ENCODE measurements around the gene ANKRD13B.

ANKRD13B gene

GRCh38 chr17:29614349-29615047 is 21.6 kb downstream of the ANKRD13B start (continued):
- TF ChIP-seq, protein P1, sequence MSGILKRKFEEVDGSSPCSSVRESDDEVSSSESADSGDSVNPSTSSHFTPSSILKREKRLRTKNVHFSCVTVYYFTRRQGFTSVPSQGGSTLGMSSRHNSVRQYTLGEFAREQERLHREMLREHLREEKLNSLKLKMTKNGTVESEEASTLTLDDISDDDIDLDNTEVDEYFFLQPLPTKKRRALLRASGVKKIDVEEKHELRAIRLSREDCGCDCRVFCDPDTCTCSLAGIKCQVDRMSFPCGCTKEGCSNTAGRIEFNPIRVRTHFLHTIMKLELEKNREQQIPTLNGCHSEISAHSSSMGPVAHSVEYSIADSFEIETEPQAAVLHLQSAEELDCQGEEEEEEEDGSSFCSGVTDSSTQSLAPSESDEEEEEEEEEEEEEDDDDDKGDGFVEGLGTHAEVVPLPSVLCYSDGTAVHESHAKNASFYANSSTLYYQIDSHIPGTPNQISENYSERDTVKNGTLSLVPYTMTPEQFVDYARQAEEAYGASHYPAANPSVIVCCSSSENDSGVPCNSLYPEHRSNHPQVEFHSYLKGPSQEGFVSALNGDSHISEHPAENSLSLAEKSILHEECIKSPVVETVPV (CRISPR knock-in tag; IDR thresholded peaks at IDR 0.05): no peak

- TF ChIP-seq BACH2 (CRISPR knock-in tag; IDR thresholded peaks at IDR 0.05; ENCODE audit: borderline replicate concordance) (no peak), ZFP3 (CRISPR knock-in tag; IDR thresholded peaks at IDR 0.05) (no peak), SNAI2 (CRISPR knock-in tag; IDR thresholded peaks at IDR 0.05) (no peak), PPARA (CRISPR knock-in tag; IDR thresholded peaks at IDR 0.05; ENCODE audit: borderline replicate concordance) (no peak), GLIS3 (CRISPR knock-in tag; IDR thresholded peaks at IDR 0.05) (no peak), CSDC2 (CRISPR knock-in tag; IDR thresholded peaks at IDR 0.05) (no peak), TCF4 (CRISPR knock-in tag; IDR thresholded peaks at IDR 0.05; ENCODE audit: borderline replicate concordance) (no peak), POU6F1 (CRISPR knock-in tag; IDR thresholded peaks at IDR 0.05; ENCODE audit: borderline replicate concordance, low read depth) (no peak), ZFP30 (CRISPR knock-in tag; IDR thresholded peaks at IDR 0.05) (no peak), ESRRG (CRISPR knock-in tag; IDR thresholded peaks at IDR 0.05) (no peak), CREB5 (CRISPR knock-in tag; IDR thresholded peaks at IDR 0.05; ENCODE audit: low read depth) (no peak)
- TF ChIP-seq, protein P2, sequence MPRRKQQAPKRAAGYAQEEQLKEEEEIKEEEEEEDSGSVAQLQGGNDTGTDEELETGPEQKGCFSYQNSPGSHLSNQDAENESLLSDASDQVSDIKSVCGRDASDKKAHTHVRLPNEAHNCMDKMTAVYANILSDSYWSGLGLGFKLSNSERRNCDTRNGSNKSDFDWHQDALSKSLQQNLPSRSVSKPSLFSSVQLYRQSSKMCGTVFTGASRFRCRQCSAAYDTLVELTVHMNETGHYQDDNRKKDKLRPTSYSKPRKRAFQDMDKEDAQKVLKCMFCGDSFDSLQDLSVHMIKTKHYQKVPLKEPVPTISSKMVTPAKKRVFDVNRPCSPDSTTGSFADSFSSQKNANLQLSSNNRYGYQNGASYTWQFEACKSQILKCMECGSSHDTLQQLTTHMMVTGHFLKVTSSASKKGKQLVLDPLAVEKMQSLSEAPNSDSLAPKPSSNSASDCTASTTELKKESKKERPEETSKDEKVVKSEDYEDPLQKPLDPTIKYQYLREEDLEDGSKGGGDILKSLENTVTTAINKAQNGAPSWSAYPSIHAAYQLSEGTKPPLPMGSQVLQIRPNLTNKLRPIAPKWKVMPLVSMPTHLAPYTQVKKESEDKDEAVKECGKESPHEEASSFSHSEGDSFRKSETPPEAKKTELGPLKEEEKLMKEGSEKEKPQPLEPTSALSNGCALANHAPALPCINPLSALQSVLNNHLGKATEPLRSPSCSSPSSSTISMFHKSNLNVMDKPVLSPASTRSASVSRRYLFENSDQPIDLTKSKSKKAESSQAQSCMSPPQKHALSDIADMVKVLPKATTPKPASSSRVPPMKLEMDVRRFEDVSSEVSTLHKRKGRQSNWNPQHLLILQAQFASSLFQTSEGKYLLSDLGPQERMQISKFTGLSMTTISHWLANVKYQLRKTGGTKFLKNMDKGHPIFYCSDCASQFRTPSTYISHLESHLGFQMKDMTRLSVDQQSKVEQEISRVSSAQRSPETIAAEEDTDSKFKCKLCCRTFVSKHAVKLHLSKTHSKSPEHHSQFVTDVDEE (CRISPR knock-in tag; IDR thresholded peaks at IDR 0.05): no peak
- TF ChIP-seq, protein P3, sequence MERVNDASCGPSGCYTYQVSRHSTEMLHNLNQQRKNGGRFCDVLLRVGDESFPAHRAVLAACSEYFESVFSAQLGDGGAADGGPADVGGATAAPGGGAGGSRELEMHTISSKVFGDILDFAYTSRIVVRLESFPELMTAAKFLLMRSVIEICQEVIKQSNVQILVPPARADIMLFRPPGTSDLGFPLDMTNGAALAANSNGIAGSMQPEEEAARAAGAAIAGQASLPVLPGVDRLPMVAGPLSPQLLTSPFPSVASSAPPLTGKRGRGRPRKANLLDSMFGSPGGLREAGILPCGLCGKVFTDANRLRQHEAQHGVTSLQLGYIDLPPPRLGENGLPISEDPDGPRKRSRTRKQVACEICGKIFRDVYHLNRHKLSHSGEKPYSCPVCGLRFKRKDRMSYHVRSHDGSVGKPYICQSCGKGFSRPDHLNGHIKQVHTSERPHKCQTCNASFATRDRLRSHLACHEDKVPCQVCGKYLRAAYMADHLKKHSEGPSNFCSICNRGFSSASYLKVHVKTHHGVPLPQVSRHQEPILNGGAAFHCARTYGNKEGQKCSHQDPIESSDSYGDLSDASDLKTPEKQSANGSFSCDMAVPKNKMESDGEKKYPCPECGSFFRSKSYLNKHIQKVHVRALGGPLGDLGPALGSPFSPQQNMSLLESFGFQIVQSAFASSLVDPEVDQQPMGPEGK (CRISPR knock-in tag; IDR thresholded peaks at IDR 0.05; ENCODE audit: borderline replicate concordance): no peak
- no peak for ATAC-seq
Measured at GRCh38 chr17:29615048-29615385, 22.1 kb downstream of the ANKRD13B start.

DNA sequence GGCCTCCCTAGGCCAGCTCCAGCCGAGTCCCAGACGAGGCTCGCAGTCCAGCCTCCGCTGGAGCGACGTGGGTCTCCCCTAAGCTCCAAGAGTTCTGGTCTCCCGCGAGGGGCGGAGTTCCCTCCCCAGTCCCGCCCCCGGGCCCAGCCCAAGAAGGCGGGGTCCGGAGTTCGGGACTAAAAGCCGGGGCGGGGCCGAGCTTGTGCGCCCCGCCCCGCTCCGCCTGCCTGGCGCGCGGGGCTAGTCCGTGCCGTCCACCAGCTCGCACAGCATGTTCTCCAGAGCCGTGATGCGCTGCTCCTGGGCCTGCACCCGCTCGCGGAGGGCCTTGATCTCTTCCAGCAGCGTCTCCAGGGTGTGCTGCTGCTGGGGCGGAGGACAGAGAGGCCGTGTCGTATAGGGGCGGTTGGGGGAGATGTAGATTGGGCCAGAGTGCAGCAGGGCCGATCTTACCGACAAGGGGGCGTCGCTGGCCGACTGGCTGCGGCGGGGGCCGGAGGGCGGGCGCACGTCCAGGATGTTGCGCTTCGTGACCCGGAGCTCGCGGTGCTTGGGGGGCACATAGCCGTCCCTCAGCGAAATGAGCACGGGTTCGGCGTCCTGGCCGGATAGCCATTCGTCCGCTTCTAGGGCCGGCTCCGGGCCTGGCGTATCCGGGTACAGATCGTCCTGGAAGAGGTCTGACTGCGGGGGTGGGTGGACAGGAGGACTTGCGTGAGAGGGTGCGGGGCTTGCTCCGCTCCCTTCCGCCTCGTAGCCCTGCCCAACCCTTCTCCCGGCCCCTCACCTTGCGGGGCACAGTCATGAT is 22.8 kb downstream of the ANKRD13B start:
- ATAC-seq: no peak
- TF ChIP-seq ISL1 (CRISPR knock-in tag; IDR thresholded peaks at IDR 0.05): no peak
- TF ChIP-seq, protein P2 (CRISPR knock-in tag; IDR thresholded peaks at IDR 0.05): no peak
- no peak for TF ChIP-seq ZNF8 (CRISPR knock-in tag; IDR thresholded peaks at IDR 0.05)
- no peak for TF ChIP-seq ZNF565 (CRISPR knock-in tag; conservative IDR thresholded peaks at IDR 0.05; ENCODE audit: low read depth)
- TF ChIP-seq RARB (CRISPR knock-in tag; IDR thresholded peaks at IDR 0.05): no peak
- no peak for TF ChIP-seq BACH2 (CRISPR knock-in tag; IDR thresholded peaks at IDR 0.05; ENCODE audit: borderline replicate concordance)
- no peak for TF ChIP-seq ARNTL (CRISPR knock-in tag; IDR thresholded peaks at IDR 0.05; ENCODE audit: borderline replicate concordance, low read depth)
- TF ChIP-seq, protein P1 (CRISPR knock-in tag; IDR thresholded peaks at IDR 0.05): no peak
- no peak for TF ChIP-seq POU6F1 (CRISPR knock-in tag; IDR thresholded peaks at IDR 0.05; ENCODE audit: borderline replicate concordance, low read depth)
- TF ChIP-seq OSR1 (CRISPR knock-in tag; IDR thresholded peaks at IDR 0.05): no peak
- TF ChIP-seq ZFP3 (CRISPR knock-in tag; IDR thresholded peaks at IDR 0.05): no peak
- TF ChIP-seq PPARA (CRISPR knock-in tag; IDR thresholded peaks at IDR 0.05; ENCODE audit: borderline replicate concordance): no peak

Measured in SK-N-SH treated with all-trans-retinoic acid at 6 μM for 48 hours (cell line).